Measurements from ENCODE around the gene SLC25A1. TPM values are rescaled to one million over a fixed set of nuclear protein-coding genes. Genes with fewer than 3 reads are reported as not detected.
A peak's percentile ranks its signal among the peaks of the same experiment; 100 is the strongest.

Gene SLC25A1
- total and polyA plus RNA-seq, 2 donors (not counting 1 experiment from before 2014, with no cell fraction given): 41.3 to 47.7 TPM

- no peak for TF ChIP-seq EZH2 (IDR thresholded peaks at IDR 0.05; ENCODE audit: borderline replicate concordance, insufficient read depth, low read depth, low read length, poor library complexity, severe bottlenecking)
- TF ChIP-seq, protein P1, sequence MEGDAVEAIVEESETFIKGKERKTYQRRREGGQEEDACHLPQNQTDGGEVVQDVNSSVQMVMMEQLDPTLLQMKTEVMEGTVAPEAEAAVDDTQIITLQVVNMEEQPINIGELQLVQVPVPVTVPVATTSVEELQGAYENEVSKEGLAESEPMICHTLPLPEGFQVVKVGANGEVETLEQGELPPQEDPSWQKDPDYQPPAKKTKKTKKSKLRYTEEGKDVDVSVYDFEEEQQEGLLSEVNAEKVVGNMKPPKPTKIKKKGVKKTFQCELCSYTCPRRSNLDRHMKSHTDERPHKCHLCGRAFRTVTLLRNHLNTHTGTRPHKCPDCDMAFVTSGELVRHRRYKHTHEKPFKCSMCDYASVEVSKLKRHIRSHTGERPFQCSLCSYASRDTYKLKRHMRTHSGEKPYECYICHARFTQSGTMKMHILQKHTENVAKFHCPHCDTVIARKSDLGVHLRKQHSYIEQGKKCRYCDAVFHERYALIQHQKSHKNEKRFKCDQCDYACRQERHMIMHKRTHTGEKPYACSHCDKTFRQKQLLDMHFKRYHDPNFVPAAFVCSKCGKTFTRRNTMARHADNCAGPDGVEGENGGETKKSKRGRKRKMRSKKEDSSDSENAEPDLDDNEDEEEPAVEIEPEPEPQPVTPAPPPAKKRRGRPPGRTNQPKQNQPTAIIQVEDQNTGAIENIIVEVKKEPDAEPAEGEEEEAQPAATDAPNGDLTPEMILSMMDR (IDR thresholded peaks at IDR 0.05): no peak
- Histone ChIP-seq H2AFZ (ENCODE audit: insufficient read depth, low read depth, low read length, poor library complexity, severe bottlenecking) (peak overlapping the region; percentile 88), H3K4me1 (ENCODE audit: control insufficient read depth in 2 of 2, insufficient read depth in 2 of 2, low read length in 2 of 2) (peaks cover 9 to 17% of the 10 kb centered on the region in 2 donors), H3K79me2 (ENCODE audit: control insufficient read depth, insufficient read depth, low read length) (peaks cover 26% of the 10 kb centered on the region), H3K4me2 (replicated peaks; ENCODE audit: low read depth, low read length, poor library complexity, severe bottlenecking) (peak overlapping the region; percentile 95), H3K27me3 (replicated peaks in 1 of 4; ENCODE audit: control extremely low read depth in 1 of 4, control insufficient read depth in 3 of 4, insufficient read depth in 4 of 4, low read length in 3 of 4) (peaks cover 0 to 17% (median 8%) of the 10 kb centered on the region in 4 experiments), H3K4me3 (ENCODE audit: control extremely low read depth in 1 of 5, extremely low read depth in 1 of 5, insufficient read depth in 1 of 5, low read depth in 2 of 5, low read length in 4 of 5) (peak overlapping the region; percentile 78 to 96 (median 87)), H4K20me1 (ENCODE audit: control insufficient read depth, insufficient read depth, low read length, poor library complexity, severe bottlenecking) (peaks cover 3% of the 10 kb centered on the region), H3K9me3 (ENCODE audit: control extremely low read depth in 1 of 3, control insufficient read depth in 2 of 3, insufficient read depth in 1 of 3, low read length in 2 of 3) (peaks cover 0 to 5% (median 0%) of the 10 kb centered on the region in 3 donors), H3K27ac (ENCODE audit: low read length in 2 of 2) (peak overlapping the region; percentile 85 to 94), H3K9ac (ENCODE audit: low read length) (peak overlapping the region; percentile 95), H3K36me3 (replicated peaks in 1 of 2; ENCODE audit: control extremely low read depth in 1 of 2, control insufficient read depth in 1 of 2, extremely low read depth in 1 of 2, insufficient read depth in 2 of 2, low read length in 1 of 2) (peaks cover 0 to 34% of the 10 kb centered on the region in 2 experiments)
- ATAC-seq (ENCODE audit: low read depth): no peak
- Mint-ChIP-seq H3K4me3 (peak overlapping the region; percentile 99), H3K9me3 (ENCODE audit: insufficient read depth) (no peaks in the 10 kb centered on the region), H3K27ac (peak overlapping the region; percentile 97), H3K4me1 (peaks cover 16% of the 10 kb centered on the region), H3K27me3 (peaks cover 9% of the 10 kb centered on the region)
- whole genome bisulfite sequencing (ENCODE audit: insufficient coverage): 5% methylated on average over 17 of the region's 17 CpGs
- intact Hi-C loops (cut with micrococcal nuclease): loop anchor here (1.0 to 5.0 kb wide), 9 partner anchors 22 to 486 kb away; partner anchors contain the start of genes CDC45, CLTCL1, DGCR2 and MRPL40
- POLR2A ChIA-PET: interaction anchor here (0.9 to 2.4 kb wide), 6 partner anchors 22 to 486 kb away, joined by 3 to 20 read pairs (median 5); partner anchors contain the start of genes CDC45, DGCR2 and SLC25A1
- DNase-seq: no peak
- CTCF ChIA-PET: interaction anchor here (0.6 to 7.2 kb wide), 23 partner anchors 10 to 486 kb away, joined by 3 to 73 read pairs (median 4); partner anchors contain the start of genes C22orf39, CDC45, DGCR2 and SLC25A1
Observed at GRCh38 chr22:19143967-19144400, 34.6 kb downstream of the SLC25A1 start.

DNA sequence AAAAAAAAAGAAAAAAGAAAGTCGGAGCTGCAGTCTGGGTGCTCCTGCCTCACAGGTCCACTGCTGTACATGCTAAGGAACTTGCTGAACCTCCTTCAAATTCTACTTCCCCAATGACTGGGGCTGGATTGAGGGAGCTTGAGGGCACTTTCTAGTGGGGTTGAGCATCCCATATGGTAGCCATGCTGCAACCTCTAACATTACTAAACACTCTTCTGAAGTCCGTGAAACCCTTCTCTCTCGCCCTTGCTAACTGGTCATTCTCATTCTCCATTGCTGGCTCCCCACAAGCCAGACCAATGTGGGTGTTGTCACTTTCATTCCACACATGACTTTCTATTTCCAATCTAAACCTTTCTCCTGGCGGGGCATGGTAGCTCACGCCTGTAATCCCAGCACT is 35.3 kb downstream of the SLC25A1 start:
- peak overlapping the region; percentile 99 for H3K4me3 Mint-ChIP-seq
- Histone ChIP-seq H3K4me1 (ENCODE audit: control insufficient read depth in 2 of 2, insufficient read depth in 2 of 2, low read length in 2 of 2) (peaks cover 5 to 12% of the 10 kb centered on the region in 2 donors), H2AFZ (ENCODE audit: insufficient read depth, low read depth, low read length, poor library complexity, severe bottlenecking) (no peak overlapping the region), H3K27me3 (replicated peaks in 1 of 4; ENCODE audit: control extremely low read depth in 1 of 4, control insufficient read depth in 3 of 4, insufficient read depth in 4 of 4, low read length in 3 of 4) (peaks cover 0 to 9% (median 4%) of the 10 kb centered on the region in 4 experiments), H3K9me3 (ENCODE audit: control extremely low read depth in 1 of 3, control insufficient read depth in 2 of 3, insufficient read depth in 1 of 3, low read length in 2 of 3) (no peaks in the 10 kb centered on the region), H3K4me3 (ENCODE audit: control extremely low read depth in 1 of 5, extremely low read depth in 1 of 5, insufficient read depth in 1 of 5, low read depth in 2 of 5, low read length in 4 of 5) (no peak overlapping the region), H4K20me1 (ENCODE audit: control insufficient read depth, insufficient read depth, low read length, poor library complexity, severe bottlenecking) (peaks cover 3% of the 10 kb centered on the region), H3K4me2 (replicated peaks; ENCODE audit: low read depth, low read length, poor library complexity, severe bottlenecking) (peak overlapping the region; percentile 95), H3K36me3 (replicated peaks in 1 of 2; ENCODE audit: control extremely low read depth in 1 of 2, control insufficient read depth in 1 of 2, extremely low read depth in 1 of 2, insufficient read depth in 2 of 2, low read length in 1 of 2) (peaks cover 0 to 42% of the 10 kb centered on the region in 2 experiments), H3K9ac (ENCODE audit: low read length) (no peak overlapping the region), H3K79me2 (ENCODE audit: control insufficient read depth, insufficient read depth, low read length) (peaks cover 26% of the 10 kb centered on the region), H3K27ac (ENCODE audit: low read length in 2 of 2) (no peak overlapping the region)
- WGBS (ENCODE audit: insufficient coverage): 100% methylated on average over 4 of the region's 5 CpGs
- no peak for ATAC-seq (ENCODE audit: low read depth)
- H3K27me3 Mint-ChIP-seq: peaks cover 9% of the 10 kb centered on the region
- peaks cover 15% of the 10 kb centered on the region for H3K4me1 Mint-ChIP-seq
- POLR2A ChIA-PET: interaction anchor here (0.7 to 2.4 kb wide), 2 partner anchors 21 to 288 kb away, joined by 3 to 20 read pairs; partner anchors contain the start of genes DGCR2 and HIRA
- H3K27ac Mint-ChIP-seq: no peak overlapping the region
- no peaks in the 10 kb centered on the region for H3K9me3 Mint-ChIP-seq (ENCODE audit: insufficient read depth)
- CTCF ChIA-PET: interaction anchor here (1.2 to 7.2 kb wide), 6 partner anchors 30 to 487 kb away, joined by 4 to 73 read pairs (median 15); partner anchors contain the start of gene SLC25A1
- intact Hi-C loops (cut with micrococcal nuclease): loop anchor here (5.0 kb wide), 1 partner anchor 36 kb away; no protein-coding TSS in a partner anchor
- TF ChIP-seq, protein P1 (IDR thresholded peaks at IDR 0.05): no peak
- TF ChIP-seq EZH2 (IDR thresholded peaks at IDR 0.05; ENCODE audit: borderline replicate concordance, insufficient read depth, low read depth, low read length, poor library complexity, severe bottlenecking): no peak
- no peak for DNase-seq
